HCT116 (cell line): Measurements from ENCODE around the gene NPC2.

Experiments
- CBX3 ChIP-seq: IDR thresholded peaks from 2 replicates; pipeline ENCODE4 v1.6.1; 2012; ENCODE audit warnings: low read depth
- CEBPB ChIP-seq: IDR thresholded peaks from 2 replicates; pipeline ENCODE4 v1.6.1; 2012; ENCODE audit warnings: low read depth
- POLR2A ChIP-seq: IDR thresholded peaks from 2 replicates; pipeline ENCODE4 v1.7.0; 2011; ENCODE audit warnings: borderline replicate concordance; ENCODE audit not compliant: insufficient read depth, insufficient read length; ENCODE audit errors: extremely low read depth
- POLR2AphosphoS5 ChIP-seq: IDR thresholded peaks from 2 replicates; pipeline ENCODE4 v1.6.1; 2011; ENCODE audit warnings: mild to moderate bottlenecking, low read depth, low read length, moderate library complexity
- RAD21 ChIP-seq: IDR thresholded peaks from 2 replicates; pipeline ENCODE4 v1.6.1; 2012; ENCODE audit warnings: low read depth, mild to moderate bottlenecking
- TF ChIP-seq, protein P1 (sequence below), 3 experiments: fragments of 200-600 bp in 1 of 3; sonication (generic) in 1 of 3; IDR thresholded peaks in 2 of 3; conservative IDR thresholded peaks in 1 of 3; 2 replicates each; pipeline ENCODE4 v1.5.1; 2012 to 2017; ENCODE audit warnings: low read depth in 2 of 3, low read length in 2 of 3, antibody characterized with exemption in 1 of 3, borderline replicate concordance in 1 of 3, control low read depth in 1 of 3, mild to moderate bottlenecking in 1 of 3, mixed read lengths in 1 of 3, mixed run types in 1 of 3, moderate library complexity in 1 of 3; ENCODE audit not compliant: insufficient read depth in 1 of 3
- TF ChIP-seq, protein P2 (sequence below): IDR thresholded peaks from 2 replicates; pipeline ENCODE4 v1.6.1; 2012

DNA sequence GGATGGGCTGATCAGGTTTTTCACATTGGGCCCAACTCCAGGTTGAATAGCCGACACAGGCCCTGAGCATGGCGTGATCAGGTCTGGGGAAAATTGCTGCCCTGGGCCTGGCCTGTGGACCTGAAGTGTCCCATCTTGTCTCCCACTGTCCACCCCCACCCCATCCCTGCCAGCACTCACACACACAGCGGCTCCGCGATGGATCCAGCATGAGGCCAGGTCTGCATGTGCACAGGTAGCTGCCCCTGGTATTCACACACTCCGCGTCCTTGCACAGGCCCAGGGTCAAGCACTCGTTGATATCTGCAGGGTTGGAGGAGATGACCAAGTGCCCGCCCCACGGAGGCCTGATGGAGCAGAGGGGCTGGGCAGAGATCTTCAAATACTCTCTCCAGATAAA is 39.1 kb upstream of the NPC2 start:
- TF ChIP-seq, protein P1, sequence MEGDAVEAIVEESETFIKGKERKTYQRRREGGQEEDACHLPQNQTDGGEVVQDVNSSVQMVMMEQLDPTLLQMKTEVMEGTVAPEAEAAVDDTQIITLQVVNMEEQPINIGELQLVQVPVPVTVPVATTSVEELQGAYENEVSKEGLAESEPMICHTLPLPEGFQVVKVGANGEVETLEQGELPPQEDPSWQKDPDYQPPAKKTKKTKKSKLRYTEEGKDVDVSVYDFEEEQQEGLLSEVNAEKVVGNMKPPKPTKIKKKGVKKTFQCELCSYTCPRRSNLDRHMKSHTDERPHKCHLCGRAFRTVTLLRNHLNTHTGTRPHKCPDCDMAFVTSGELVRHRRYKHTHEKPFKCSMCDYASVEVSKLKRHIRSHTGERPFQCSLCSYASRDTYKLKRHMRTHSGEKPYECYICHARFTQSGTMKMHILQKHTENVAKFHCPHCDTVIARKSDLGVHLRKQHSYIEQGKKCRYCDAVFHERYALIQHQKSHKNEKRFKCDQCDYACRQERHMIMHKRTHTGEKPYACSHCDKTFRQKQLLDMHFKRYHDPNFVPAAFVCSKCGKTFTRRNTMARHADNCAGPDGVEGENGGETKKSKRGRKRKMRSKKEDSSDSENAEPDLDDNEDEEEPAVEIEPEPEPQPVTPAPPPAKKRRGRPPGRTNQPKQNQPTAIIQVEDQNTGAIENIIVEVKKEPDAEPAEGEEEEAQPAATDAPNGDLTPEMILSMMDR (IDR thresholded peaks at IDR 0.05 in 2 of 3, conservative IDR thresholded peaks at IDR 0.05 in 1 of 3; ENCODE audit: borderline replicate concordance in 1 of 3, insufficient read depth in 1 of 3, low read depth in 2 of 3, low read length in 2 of 3), result no peak
- TF ChIP-seq POLR2AphosphoS5 (no peak), CBX3 (no peak), RAD21 (no peak), POLR2A (no peak), CEBPB (no peak)
- TF ChIP-seq, protein P2, sequence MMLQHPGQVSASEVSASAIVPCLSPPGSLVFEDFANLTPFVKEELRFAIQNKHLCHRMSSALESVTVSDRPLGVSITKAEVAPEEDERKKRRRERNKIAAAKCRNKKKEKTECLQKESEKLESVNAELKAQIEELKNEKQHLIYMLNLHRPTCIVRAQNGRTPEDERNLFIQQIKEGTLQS, result no peak
